ENCODE measurements around the gene C1QTNF12.

- no peak for TF ChIP-seq EZH2 (optimal IDR thresholded peaks at IDR 0.05; ENCODE audit: low read depth, low read length)
- TF ChIP-seq, protein P1, sequence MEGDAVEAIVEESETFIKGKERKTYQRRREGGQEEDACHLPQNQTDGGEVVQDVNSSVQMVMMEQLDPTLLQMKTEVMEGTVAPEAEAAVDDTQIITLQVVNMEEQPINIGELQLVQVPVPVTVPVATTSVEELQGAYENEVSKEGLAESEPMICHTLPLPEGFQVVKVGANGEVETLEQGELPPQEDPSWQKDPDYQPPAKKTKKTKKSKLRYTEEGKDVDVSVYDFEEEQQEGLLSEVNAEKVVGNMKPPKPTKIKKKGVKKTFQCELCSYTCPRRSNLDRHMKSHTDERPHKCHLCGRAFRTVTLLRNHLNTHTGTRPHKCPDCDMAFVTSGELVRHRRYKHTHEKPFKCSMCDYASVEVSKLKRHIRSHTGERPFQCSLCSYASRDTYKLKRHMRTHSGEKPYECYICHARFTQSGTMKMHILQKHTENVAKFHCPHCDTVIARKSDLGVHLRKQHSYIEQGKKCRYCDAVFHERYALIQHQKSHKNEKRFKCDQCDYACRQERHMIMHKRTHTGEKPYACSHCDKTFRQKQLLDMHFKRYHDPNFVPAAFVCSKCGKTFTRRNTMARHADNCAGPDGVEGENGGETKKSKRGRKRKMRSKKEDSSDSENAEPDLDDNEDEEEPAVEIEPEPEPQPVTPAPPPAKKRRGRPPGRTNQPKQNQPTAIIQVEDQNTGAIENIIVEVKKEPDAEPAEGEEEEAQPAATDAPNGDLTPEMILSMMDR (IDR thresholded peaks at IDR 0.05; ENCODE audit: low read length), result no peak
Observed at GRCh38 chr1:1226566-1227362, 19.8 kb downstream of the C1QTNF12 start.

All from MM.1S (cell line).